IMR-90 (cell line): ENCODE results near the gene CAMK2G. TPM values are rescaled to one million over a fixed set of nuclear protein-coding genes. Genes with fewer than 3 reads are reported as not detected.
A peak's percentile ranks its signal among the peaks of the same experiment; 100 is the strongest.

ENCODE experiments used
- ATAC-seq: fragments of 200-7000 bp; cut with Tn5 transposase; 2 replicates; pipeline ENCODE4 v1.9.1; 2020; ENCODE audit warnings: low read depth, mild to moderate bottlenecking, moderate library complexity
- BruUV-seq: library from RNA; stranded (reverse); fragments of 400-500 nt; replicated peaks from 2 replicates; lab custom pipeline; 2021; lab: Mats Ljungman, UMichigan
- CTCF ChIA-PET: fragments of 300-600 bp; formaldehyde crosslinking; extraction: SDS; loops from one replicate; lab custom pipeline; 2021; ENCODE audit warnings: antibody characterized with exemption; lab: Yijun Ruan, JAX
- POLR2A ChIA-PET: fragments of 300-600 bp; sonication (Branson Sonifier 250); formaldehyde crosslinking; loops from one replicate; lab custom pipeline; 2022; ENCODE audit warnings: antibody characterized with exemption; ENCODE audit not compliant: unreplicated experiment; lab: Charles Lee
- DNase-seq: peaks from one replicate; pipeline ENCODE4 v3.0.0; 2013
- H2AFZ ChIP-seq: replicated peaks from 2 replicates; pipeline ENCODE3; 2013; ENCODE audit warnings: low read length, mild to moderate bottlenecking; ENCODE audit not compliant: poor library complexity
- H2AK5ac ChIP-seq: 2 replicates; pipeline ENCODE4 v1.6.1; 2013; ENCODE audit warnings: low read depth, low read length, inconsistent platforms
- H2AK9ac ChIP-seq: replicated peaks from 2 replicates; pipeline ENCODE3; 2013; ENCODE audit warnings: mild to moderate bottlenecking, low read depth, low read length, moderate library complexity; ENCODE audit not compliant: poor library complexity
- H2BK120ac ChIP-seq: 2 replicates; pipeline ENCODE4 v1.6.1; 2013; ENCODE audit warnings: low read depth, low read length, inconsistent platforms
- H2BK15ac ChIP-seq: 3 replicates; pipeline ENCODE4 v1.6.1; 2013; ENCODE audit warnings: low read depth, low read length, inconsistent platforms
- H2BK20ac ChIP-seq: 2 replicates; pipeline ENCODE4 v1.6.1; 2013; ENCODE audit warnings: low read depth, mild to moderate bottlenecking, inconsistent platforms, low read length, moderate library complexity
- H2BK5ac ChIP-seq: 2 replicates; pipeline ENCODE4 v1.6.1; 2013; ENCODE audit warnings: mild to moderate bottlenecking, low read depth, low read length, inconsistent platforms; ENCODE audit not compliant: poor library complexity, severe bottlenecking
- H3K14ac ChIP-seq: replicated peaks from 2 replicates; pipeline ENCODE4 v1.6.1; 2013; ENCODE audit warnings: low read depth, low read length, inconsistent platforms
- H3K18ac ChIP-seq: 2 replicates; pipeline ENCODE4 v1.6.1; 2013; ENCODE audit warnings: low read depth, low read length, control low read depth
- H3K23ac ChIP-seq: 2 replicates; pipeline ENCODE4 v1.6.1; 2013; ENCODE audit warnings: low read depth, low read length, inconsistent platforms
- H3K27ac ChIP-seq: 2 replicates; pipeline ENCODE4 v1.5.1; 2013; ENCODE audit warnings: mild to moderate bottlenecking, control low read depth, low read length; ENCODE audit not compliant: insufficient read depth
- H3K27me3 ChIP-seq: 2 replicates; pipeline ENCODE4 v1.6.1; 2013; ENCODE audit warnings: low read length; ENCODE audit not compliant: control insufficient read depth, insufficient read depth
- H3K36me3 ChIP-seq: 2 replicates; pipeline ENCODE4 v1.6.1; 2013; ENCODE audit warnings: low read length, mixed read lengths; ENCODE audit not compliant: control insufficient read depth, insufficient read depth
- H3K4ac ChIP-seq: 2 replicates; pipeline ENCODE4 v1.6.1; 2013; ENCODE audit warnings: low read depth, low read length, inconsistent platforms
- H3K4me1 ChIP-seq: 2 replicates; pipeline ENCODE4 v1.6.1; 2013; ENCODE audit warnings: low read length, mixed read lengths; ENCODE audit not compliant: control insufficient read depth, insufficient read depth
- H3K4me2 ChIP-seq: 2 replicates; pipeline ENCODE4 v1.6.1; 2013; ENCODE audit warnings: low read depth, mild to moderate bottlenecking, control low read depth, low read length, moderate library complexity
- H3K4me3 ChIP-seq: 2 replicates; pipeline ENCODE4 v1.5.1; 2013; ENCODE audit warnings: low read depth, mild to moderate bottlenecking, control low read depth, low read length, moderate library complexity; ENCODE audit not compliant: insufficient read depth
- H3K56ac ChIP-seq: 2 replicates; pipeline ENCODE4 v1.6.1; 2013; ENCODE audit warnings: low read length, inconsistent platforms; ENCODE audit not compliant: insufficient read depth; ENCODE audit errors: extremely low read depth
- H3K79me1 ChIP-seq, 2 experiments: 2 replicates each; pipeline ENCODE4 v1.6.1; 2013; ENCODE audit warnings: low read length in 2 of 2, inconsistent platforms in 1 of 2, low read depth in 1 of 2
- H3K9ac ChIP-seq: 2 replicates; pipeline ENCODE4 v1.6.1; 2013; ENCODE audit warnings: low read depth, low read length, control low read depth
- H3K9me1 ChIP-seq: 2 replicates; pipeline ENCODE4 v1.6.1; 2013; ENCODE audit warnings: low read length, inconsistent platforms; ENCODE audit not compliant: insufficient read depth
- H3K9me3 ChIP-seq: 2 replicates; pipeline ENCODE4 v1.6.1; 2013; ENCODE audit warnings: low read length; ENCODE audit not compliant: control insufficient read depth, insufficient read depth
- H4K20me1 ChIP-seq: 2 replicates; pipeline ENCODE4 v1.6.1; 2013; ENCODE audit warnings: low read length, inconsistent platforms; ENCODE audit not compliant: insufficient read depth
- H4K5ac ChIP-seq: 2 replicates; pipeline ENCODE4 v1.6.1; 2013; ENCODE audit warnings: mild to moderate bottlenecking, low read depth, low read length, control low read depth
- H4K8ac ChIP-seq, 2 experiments: 2 replicates each; pipeline ENCODE4 v1.6.1; 2013; ENCODE audit warnings: low read depth in 2 of 2, low read length in 2 of 2, control low read depth in 1 of 2, inconsistent platforms in 1 of 2
- H4K91ac ChIP-seq: 2 replicates; pipeline ENCODE4 v1.6.1; 2013; ENCODE audit warnings: low read depth, low read length, inconsistent platforms; ENCODE audit not compliant: insufficient read depth
- BHLHE40 ChIP-seq: fragments of 150-350 bp; IDR thresholded peaks from 2 replicates; pipeline ENCODE4 v1.6.1; 2016; ENCODE audit warnings: mild to moderate bottlenecking, low read depth, low read length
- CEBPB ChIP-seq: IDR thresholded peaks from 2 replicates; pipeline ENCODE4 v1.6.1; 2012; ENCODE audit warnings: low read depth, low read length, improper control_type of control experiment
- CHD1 ChIP-seq: IDR thresholded peaks from 2 replicates; pipeline ENCODE4 v1.6.1; 2012; ENCODE audit warnings: low read depth, low read length, improper control_type of control experiment
- ELK1 ChIP-seq: fragments of 150-350 bp; IDR thresholded peaks from 2 replicates; pipeline ENCODE4 v1.6.1; 2016; ENCODE audit warnings: low read depth, mild to moderate bottlenecking, low read length, moderate library complexity, borderline replicate concordance
- MAFK ChIP-seq: IDR thresholded peaks from 2 replicates; pipeline ENCODE4 v1.6.1; 2012; ENCODE audit warnings: low read depth, low read length, improper control_type of control experiment
- MAZ ChIP-seq: IDR thresholded peaks from 2 replicates; pipeline ENCODE4 v1.6.1; 2012; ENCODE audit warnings: low read depth, mild to moderate bottlenecking, low read length, improper control_type of control experiment, moderate library complexity, borderline replicate concordance
- MXI1 ChIP-seq: IDR thresholded peaks from 2 replicates; pipeline ENCODE4 v1.6.1; 2012; ENCODE audit warnings: low read depth, mild to moderate bottlenecking, low read length, moderate library complexity, borderline replicate concordance
- NFE2L2 ChIP-seq: fragments of 150-350 bp; IDR thresholded peaks from 2 replicates; pipeline ENCODE4 v1.6.1; 2016; ENCODE audit warnings: low read depth, mild to moderate bottlenecking, low read length
- POLR2A ChIP-seq: IDR thresholded peaks from 2 replicates; pipeline ENCODE4 v1.6.1; 2012; ENCODE audit warnings: mild to moderate bottlenecking, low read depth, low read length
- RAD21 ChIP-seq: IDR thresholded peaks from 2 replicates; pipeline ENCODE4 v1.6.1; 2012; ENCODE audit warnings: low read length, improper control_type of control experiment
- RCOR1 ChIP-seq: IDR thresholded peaks from 2 replicates; pipeline ENCODE4 v1.6.1; 2012; ENCODE audit warnings: mild to moderate bottlenecking, low read length, improper control_type of control experiment; ENCODE audit not compliant: insufficient replicate concordance
- RFX5 ChIP-seq: IDR thresholded peaks from 2 replicates; pipeline ENCODE4 v1.8.0; 2012; ENCODE audit warnings: low read depth, mild to moderate bottlenecking, low read length, moderate library complexity
- USF2 ChIP-seq: fragments of 150-350 bp; IDR thresholded peaks from 2 replicates; pipeline ENCODE4 v1.6.1; 2017; ENCODE audit warnings: mild to moderate bottlenecking, antibody characterized with exemption, low read length, low read depth
- WGBS, 2 experiments: methylation state at CpG; one replicate each; pipeline versions ENCODE4 v1.1.5 to v1.1.7; 2013; ENCODE audit warnings: missing lambda C conversion rate in 2 of 2; ENCODE audit not compliant: insufficient read length in 1 of 2; ENCODE audit errors: extremely low coverage in 2 of 2; 5-methylcytosine and 5-hydroxymethylcytosine counted together
- dilution Hi-C: fragments of 300-500 bp; cut with HindIII; formaldehyde crosslinking; loops from one replicate; pipeline ENCODE4 v1.14.3; 2018; ENCODE audit warnings: low sequenced_read_pairs; ENCODE audit not compliant: unreplicated experiment
- in situ Hi-C: fragments of 300-500 bp; cut with MboI; formaldehyde crosslinking; loops from 3 replicates; pipeline ENCODE4 v1.14.3; 2019; ENCODE audit warnings: low sequenced_read_pairs, inconsistent platforms, mixed read lengths
- intact Hi-C: fragments of 100-400 bp; cut with micrococcal nuclease; formaldehyde crosslinking; loops from 2 replicates; pipeline ENCODE4 v1.10.0; 2022
- polyA plus RNA-seq, 3 experiments: library from polyadenylated mRNA; depleted of rRNA; stranded (reverse); fragments of >200 nt; gene quantifications; 2 replicates each; pipeline ENCODE4 v1.2.3, GENCODE V29; 2012; ENCODE audit warnings: low replicate concordance in 1 of 3
- total RNA-seq: library from RNA; depleted of rRNA; stranded (reverse); fragments of >200 nt; gene quantifications from 2 replicates; pipeline ENCODE4 v1.2.3, GENCODE V29; 2012
- TF ChIP-seq, protein P1 (sequence below): conservative IDR thresholded peaks from 2 replicates; pipeline ENCODE4 v1.5.1; 2012; ENCODE audit warnings: mild to moderate bottlenecking, low read depth, low read length, improper control_type of control experiment

The CAMK2G gene
- total and polyA plus RNA-seq, 2 of the 4 experiments (the other 2 are of a cell fraction), result 20.4 to 25.4 TPM

DNA sequence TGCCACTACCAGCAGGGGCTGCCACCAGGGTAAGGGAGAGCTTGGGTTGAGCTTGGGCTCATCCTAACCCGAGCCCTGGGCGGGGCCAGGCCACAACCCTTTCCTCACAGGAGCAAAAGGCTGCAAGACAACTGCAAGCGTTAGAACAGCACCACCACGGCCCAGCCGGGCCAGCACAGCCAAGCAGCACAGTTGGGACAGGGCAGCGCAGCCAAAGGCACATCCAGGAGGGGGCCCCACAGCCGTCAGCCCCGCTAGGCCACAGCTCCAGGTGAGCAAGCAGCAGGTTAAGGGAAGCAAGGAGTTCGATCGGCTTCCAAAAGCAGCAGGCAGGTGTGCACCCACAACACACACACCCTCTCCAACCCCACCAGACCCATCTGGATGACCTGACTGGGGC lies 56.0 kb downstream of the CAMK2G start:
- ChIA-PET POLR2A (no interaction called here), CTCF (no interaction called here)
- no peaks in the 10 kb centered on the region for H4K20me1 ChIP-seq
- no peak overlapping the region for H2BK15ac ChIP-seq
- no peak overlapping the region for H2BK5ac ChIP-seq
- no peak overlapping the region for H2BK20ac ChIP-seq
- no peak overlapping the region for H3K14ac ChIP-seq
- H3K36me3 ChIP-seq, result peaks cover 28% of the 10 kb centered on the region
- no TSS peak for BruUV-seq
- ATAC-seq, result no peak
- peaks cover 10% of the 10 kb centered on the region; the same call in 1 of the 2 replicates for H3K9me1 ChIP-seq
- no peak overlapping the region for H3K27ac ChIP-seq
- H4K91ac ChIP-seq, result no peak overlapping the region; the same call in 1 of the 2 replicates
- peaks cover 10% of the 10 kb centered on the region for H3K4me1 ChIP-seq
- no peak overlapping the region for H3K23ac ChIP-seq
- dilution Hi-C loops, result no loop called here
- H2BK120ac ChIP-seq, result no peak overlapping the region
- no peak overlapping the region for H4K5ac ChIP-seq
- H3K4ac ChIP-seq, result no peak overlapping the region
- TF ChIP-seq RFX5 (no peak), CHD1 (no peak), CEBPB (no peak), MAFK (no peak), NFE2L2 (no peak), USF2 (no peak), ELK1 (no peak), MAZ (no peak), MXI1 (no peak), POLR2A (no peak), RAD21 (no peak), BHLHE40 (no peak), RCOR1 (no peak)
- TF ChIP-seq, protein P1, sequence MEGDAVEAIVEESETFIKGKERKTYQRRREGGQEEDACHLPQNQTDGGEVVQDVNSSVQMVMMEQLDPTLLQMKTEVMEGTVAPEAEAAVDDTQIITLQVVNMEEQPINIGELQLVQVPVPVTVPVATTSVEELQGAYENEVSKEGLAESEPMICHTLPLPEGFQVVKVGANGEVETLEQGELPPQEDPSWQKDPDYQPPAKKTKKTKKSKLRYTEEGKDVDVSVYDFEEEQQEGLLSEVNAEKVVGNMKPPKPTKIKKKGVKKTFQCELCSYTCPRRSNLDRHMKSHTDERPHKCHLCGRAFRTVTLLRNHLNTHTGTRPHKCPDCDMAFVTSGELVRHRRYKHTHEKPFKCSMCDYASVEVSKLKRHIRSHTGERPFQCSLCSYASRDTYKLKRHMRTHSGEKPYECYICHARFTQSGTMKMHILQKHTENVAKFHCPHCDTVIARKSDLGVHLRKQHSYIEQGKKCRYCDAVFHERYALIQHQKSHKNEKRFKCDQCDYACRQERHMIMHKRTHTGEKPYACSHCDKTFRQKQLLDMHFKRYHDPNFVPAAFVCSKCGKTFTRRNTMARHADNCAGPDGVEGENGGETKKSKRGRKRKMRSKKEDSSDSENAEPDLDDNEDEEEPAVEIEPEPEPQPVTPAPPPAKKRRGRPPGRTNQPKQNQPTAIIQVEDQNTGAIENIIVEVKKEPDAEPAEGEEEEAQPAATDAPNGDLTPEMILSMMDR, result no peak
- no peak overlapping the region for H4K8ac ChIP-seq
- in situ Hi-C loops, result no loop called here
- no peak overlapping the region for H3K4me2 ChIP-seq
- DNase-seq, result no peak
- no peak overlapping the region for H2AK9ac ChIP-seq
- no peak overlapping the region for H3K4me3 ChIP-seq
- no peak overlapping the region for H3K18ac ChIP-seq
- H3K79me1 ChIP-seq, result peaks cover 0 to 9% of the 10 kb centered on the region in 2 experiments; a peak in 1 of 4 replicates
- no peak overlapping the region for H2AFZ ChIP-seq
- H3K27me3 ChIP-seq, result no peaks in the 10 kb centered on the region
- no peak overlapping the region for H3K9ac ChIP-seq
- intact Hi-C loops, result no loop called here
- no peak overlapping the region for H3K56ac ChIP-seq
- 100% methylated on average over 5 of the region's 10 CpGs; no CpG with 5 or more reads in 1 of the 2 experiments for WGBS, 2 experiments
- H3K9me3 ChIP-seq, result no peaks in the 10 kb centered on the region
- H2AK5ac ChIP-seq, result 0 out of 2 replicates have a peak overlapping the region, but pooled peaks have one; percentile 26
